Measurements from ENCODE around the gene TSSC4. TPM values are rescaled to one million over a fixed set of nuclear protein-coding genes. Genes with fewer than 3 reads are reported as not detected.
A peak's percentile ranks its signal among the peaks of the same experiment; 100 is the strongest.

TSSC4 gene
- total RNA-seq, 1 donor from 2014 or later: 40.0 TPM

DNA sequence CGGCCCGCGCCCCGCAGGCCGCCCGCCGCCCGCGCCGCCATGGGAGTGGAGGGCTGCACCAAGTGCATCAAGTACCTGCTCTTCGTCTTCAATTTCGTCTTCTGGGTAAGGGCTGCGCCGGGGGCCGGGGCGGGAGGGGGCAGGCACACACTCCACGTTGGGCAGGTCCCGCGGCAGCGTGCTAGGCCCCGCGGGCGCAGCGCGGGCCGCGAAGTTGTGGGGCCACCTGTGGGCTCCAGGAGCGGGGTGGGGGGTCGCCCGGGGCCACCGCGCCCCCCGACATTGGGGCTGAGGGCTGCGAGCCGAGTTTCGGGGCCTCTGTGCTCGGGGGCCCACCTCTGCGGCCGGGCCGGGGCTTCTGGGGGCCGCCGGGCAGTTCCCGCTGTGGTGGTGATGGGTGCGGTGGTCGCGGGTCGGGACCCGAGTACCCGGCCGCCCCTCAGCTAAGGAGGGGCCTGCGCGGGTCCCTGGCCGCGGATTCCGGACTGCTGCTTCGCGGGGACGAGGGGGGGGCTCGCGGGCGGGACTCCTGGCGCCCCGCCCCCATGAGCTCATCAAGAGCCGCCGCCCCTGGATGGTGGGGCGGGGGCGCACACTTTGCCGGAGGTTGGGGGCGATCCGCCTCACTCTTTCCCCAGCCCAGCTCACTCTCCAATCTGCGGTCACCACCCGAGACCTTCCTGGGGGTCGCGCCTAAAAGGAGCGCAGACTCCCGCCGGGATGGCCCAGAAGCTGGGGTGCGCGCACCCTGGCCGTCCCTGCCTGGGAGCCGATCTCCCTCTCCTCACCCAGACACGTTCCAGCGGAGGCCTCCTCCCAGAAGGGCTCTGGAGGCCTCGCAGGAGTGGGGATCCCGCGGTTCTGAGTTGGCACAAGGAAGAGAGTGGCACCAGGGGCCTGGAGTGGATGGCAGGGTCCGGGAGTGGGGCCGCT is 22.8 kb upstream of the TSSC4 start:
- TF ChIP-seq, protein P1, sequence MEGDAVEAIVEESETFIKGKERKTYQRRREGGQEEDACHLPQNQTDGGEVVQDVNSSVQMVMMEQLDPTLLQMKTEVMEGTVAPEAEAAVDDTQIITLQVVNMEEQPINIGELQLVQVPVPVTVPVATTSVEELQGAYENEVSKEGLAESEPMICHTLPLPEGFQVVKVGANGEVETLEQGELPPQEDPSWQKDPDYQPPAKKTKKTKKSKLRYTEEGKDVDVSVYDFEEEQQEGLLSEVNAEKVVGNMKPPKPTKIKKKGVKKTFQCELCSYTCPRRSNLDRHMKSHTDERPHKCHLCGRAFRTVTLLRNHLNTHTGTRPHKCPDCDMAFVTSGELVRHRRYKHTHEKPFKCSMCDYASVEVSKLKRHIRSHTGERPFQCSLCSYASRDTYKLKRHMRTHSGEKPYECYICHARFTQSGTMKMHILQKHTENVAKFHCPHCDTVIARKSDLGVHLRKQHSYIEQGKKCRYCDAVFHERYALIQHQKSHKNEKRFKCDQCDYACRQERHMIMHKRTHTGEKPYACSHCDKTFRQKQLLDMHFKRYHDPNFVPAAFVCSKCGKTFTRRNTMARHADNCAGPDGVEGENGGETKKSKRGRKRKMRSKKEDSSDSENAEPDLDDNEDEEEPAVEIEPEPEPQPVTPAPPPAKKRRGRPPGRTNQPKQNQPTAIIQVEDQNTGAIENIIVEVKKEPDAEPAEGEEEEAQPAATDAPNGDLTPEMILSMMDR (conservative IDR thresholded peaks at IDR 0.05; ENCODE audit: low read depth, low read length): no peak
- DNase-seq (ENCODE audit: low read depth): no peak

DNA sequence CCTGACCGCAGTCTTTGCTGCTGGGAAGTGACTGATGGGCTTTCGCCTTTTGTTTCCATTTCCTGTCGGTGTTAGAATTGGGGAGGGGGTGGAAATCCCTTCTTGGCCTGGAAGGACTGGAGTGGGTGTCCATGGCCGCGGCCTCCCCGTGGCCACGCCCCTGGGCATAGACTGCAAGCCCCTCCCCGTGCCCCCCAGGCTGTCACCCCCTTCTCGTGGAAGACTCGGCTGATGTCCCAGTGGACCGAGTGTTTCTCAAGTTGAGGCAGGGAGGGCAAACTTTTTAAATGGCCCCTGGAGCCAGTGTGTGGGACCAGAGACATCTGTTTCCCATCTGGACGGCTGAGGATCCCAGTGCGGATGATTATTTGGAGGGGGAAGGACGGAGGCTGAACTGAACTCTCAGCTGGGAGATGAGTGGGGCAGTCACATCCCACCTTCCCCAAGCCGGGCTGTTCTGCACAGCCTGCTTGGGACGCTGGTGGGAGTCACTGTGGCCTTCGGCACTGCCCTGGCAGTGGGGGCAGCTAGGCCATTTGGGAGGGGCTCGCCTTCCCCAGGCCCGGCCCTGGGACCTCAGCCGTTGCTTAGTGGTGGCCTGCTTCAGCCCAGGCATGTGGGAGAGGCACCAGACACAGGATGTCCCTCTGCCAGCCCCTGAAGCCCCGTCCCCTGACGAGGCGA is 21.9 kb upstream of the TSSC4 start:
- no peak for DNase-seq (ENCODE audit: low read depth)

More for the DNA sequence above, 22.8 kb upstream of the TSSC4 start:
- H3K4me3 ChIP-seq (ENCODE audit: low read depth, low read length): peak overlapping the region; percentile 83

DNA sequence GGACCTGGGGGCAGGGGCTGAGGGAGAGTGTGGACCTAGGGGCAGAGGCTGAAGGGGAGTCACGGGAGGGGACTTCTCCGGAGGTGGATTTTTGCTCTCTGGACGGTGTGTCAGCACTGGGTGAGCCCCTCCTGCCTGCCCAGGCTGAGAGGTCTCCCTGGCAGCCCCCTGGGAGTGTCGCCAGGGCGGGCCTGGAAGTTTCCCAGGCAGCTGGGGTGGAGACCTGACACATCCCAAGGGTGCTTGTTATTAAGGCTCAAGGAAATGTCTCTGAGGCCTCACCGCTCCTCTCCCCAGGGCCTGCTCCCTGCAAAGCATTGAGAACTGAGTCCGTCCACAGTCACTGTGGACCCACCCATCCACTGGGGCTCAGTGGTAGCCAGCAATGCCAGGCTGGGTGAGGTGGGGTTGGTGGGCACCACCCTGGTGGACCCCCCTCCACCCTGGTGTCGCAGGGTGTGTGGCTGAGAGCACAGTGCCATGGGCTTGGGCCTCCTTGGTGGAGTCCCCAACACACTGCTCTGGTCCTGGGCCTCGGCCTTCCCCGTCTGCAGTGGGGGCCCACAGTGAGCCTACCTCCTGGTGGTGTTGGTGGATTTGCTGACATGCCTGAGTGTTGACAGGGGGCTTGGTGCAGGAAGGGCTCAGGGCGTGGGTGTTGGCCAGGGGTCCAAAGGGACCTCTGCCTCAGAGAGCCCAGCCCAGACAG is 20.9 kb upstream of the TSSC4 start:
- H3K4me3 ChIP-seq (ENCODE audit: low read depth, low read length): peak overlapping the region; percentile 11
- TF ChIP-seq, protein P1 (conservative IDR thresholded peaks at IDR 0.05; ENCODE audit: low read depth, low read length): no peak
- no peak for DNase-seq (ENCODE audit: low read depth)

More for the DNA sequence above, 21.9 kb upstream of the TSSC4 start:
- TF ChIP-seq, protein P1 (conservative IDR thresholded peaks at IDR 0.05; ENCODE audit: low read depth, low read length): no peak
- peak overlapping the region; percentile 83 for H3K4me3 ChIP-seq (ENCODE audit: low read depth, low read length)

DNA sequence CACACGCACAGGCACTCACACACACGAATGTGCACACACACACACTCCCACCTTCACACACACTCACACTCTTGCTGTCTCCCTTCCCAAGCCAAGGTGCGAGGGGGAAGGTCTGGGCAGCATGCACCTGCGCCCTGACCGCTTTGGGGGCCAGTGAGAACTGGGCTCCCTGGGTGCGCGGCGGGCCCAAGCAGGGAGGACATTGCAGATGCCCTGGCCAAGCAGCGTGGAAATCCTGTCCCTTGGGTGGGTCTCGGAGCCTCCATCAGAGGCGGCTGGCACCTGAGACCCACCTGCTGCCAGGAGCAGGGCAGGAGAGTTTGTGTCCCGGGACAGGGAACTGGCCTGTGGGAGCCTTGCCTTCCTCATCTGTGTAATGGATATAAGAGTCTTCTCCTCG is 20.2 kb upstream of the TSSC4 start:
- H3K4me3 ChIP-seq (ENCODE audit: low read depth, low read length): no peak overlapping the region
- TF ChIP-seq, protein P1 (conservative IDR thresholded peaks at IDR 0.05; ENCODE audit: low read depth, low read length): no peak
- DNase-seq (ENCODE audit: low read depth): no peak

DNA sequence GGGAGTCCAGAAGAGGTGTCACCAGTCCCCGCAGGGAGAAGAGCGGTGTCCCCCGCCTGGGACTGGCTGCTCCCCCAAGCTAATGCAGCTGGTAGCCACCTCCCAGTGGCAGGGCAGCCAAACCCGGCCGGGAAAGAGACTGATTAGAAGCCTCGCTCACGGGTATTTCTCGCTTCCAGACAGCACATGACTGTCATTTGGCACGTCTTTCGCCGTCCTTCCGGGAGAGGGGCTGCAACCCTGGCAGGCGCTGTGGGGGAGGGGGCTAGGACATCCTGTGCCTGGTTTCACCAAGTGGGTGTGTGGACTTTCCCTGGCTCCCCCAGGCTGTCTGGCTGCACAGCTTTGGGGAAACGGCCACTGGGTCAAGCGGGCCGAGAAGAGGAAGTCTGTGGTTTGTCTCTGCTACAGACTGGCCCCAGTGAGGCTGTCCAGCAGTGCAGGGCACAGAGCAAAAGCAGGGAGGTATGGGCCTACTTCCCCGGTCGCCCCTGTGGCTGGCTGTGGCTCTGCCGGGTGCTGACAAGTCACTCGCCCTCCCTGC is 19.7 kb upstream of the TSSC4 start:
- no peak overlapping the region for H3K4me3 ChIP-seq (ENCODE audit: low read depth, low read length)
- TF ChIP-seq, protein P1 (conservative IDR thresholded peaks at IDR 0.05; ENCODE audit: low read depth, low read length): no peak
- DNase-seq (ENCODE audit: low read depth): no peak

DNA sequence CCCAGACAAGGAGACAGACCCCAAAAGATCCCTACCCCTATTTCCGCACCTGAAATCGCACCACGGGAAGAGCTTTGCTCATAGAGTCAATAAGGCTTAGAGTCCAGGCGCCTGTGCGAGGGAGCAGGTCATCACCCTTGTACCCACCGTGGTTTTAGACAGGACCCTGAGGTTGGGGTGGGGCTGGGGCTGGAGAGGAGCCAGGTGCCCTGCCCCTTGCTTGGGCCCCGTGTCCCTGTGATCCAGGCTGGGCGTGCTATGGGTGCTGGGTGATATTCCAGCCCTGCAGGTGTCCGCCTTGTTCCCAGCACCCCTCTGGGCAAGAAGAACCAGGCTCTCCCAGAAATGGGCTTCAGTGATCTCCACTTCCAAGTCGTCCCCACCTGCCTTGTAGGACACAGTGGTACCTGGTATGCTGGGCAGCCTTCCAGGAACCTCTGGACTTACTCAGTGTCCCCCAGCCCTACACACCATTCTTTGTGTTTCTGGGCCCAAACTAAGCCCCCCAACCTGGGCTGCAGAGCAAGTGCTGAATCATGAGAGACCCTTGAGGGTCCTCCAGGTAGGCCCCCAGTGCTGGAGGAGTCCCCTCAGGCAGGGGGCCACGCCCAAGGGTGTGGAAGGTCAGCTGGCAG is 18.9 kb upstream of the TSSC4 start:
- no peak overlapping the region for H3K4me3 ChIP-seq (ENCODE audit: low read depth, low read length)
- TF ChIP-seq, protein P1 (conservative IDR thresholded peaks at IDR 0.05; ENCODE audit: low read depth, low read length): no peak
- DNase-seq (ENCODE audit: low read depth): no peak

Measured in epithelial cell of proximal tubule (primary cell).